OCI-LY3 (cell line): ENCODE measurements around the gene ATP11B.

Source experiments
- H2AFZ ChIP-seq: fragments of 200-600, 300-600 bp; shearing (Covaris generic); 2 replicates; pipeline ENCODE4 v1.6.0; 2014; ENCODE audit warnings: antibody characterized with exemption, low read depth, low read length
- H3K27ac ChIP-seq: fragments of 200-600, 300-600 bp; sonication (generic); 2 replicates; pipeline ENCODE4 v1.5.1; 2014; ENCODE audit warnings: mild to moderate bottlenecking, low read length, moderate library complexity, mixed read lengths
- H3K27me3 ChIP-seq: fragments of 200-600, 300-600 bp; sonication (generic); 2 replicates; pipeline ENCODE4 v1.6.1; 2014; ENCODE audit warnings: low read depth, low read length, mixed read lengths
- H3K36me3 ChIP-seq: fragments of 200-600, 300-600 bp; sonication (generic); replicated peaks from 2 replicates; pipeline ENCODE3; 2014; ENCODE audit warnings: low read depth, low read length, mixed read lengths
- H3K4me1 ChIP-seq: fragments of 300-600, 200-600 bp; sonication (generic); 2 replicates; pipeline ENCODE4 v1.6.1; 2014; ENCODE audit warnings: low read length, mixed read lengths
- H3K4me2 ChIP-seq: fragments of 200-600, 300-600 bp; sonication (generic); 2 replicates; pipeline ENCODE4 v1.6.1; 2014; ENCODE audit warnings: low read length, mixed read lengths
- H3K4me3 ChIP-seq: fragments of 300-600, 200-600 bp; sonication (generic); 2 replicates; pipeline ENCODE4 v1.5.1; 2014; ENCODE audit warnings: antibody characterized with exemption, mild to moderate bottlenecking, low read length, moderate library complexity
- H3K79me2 ChIP-seq: fragments of 300-600, 200-600 bp; shearing (Covaris generic); 2 replicates; pipeline ENCODE4 v1.6.1; 2014; ENCODE audit warnings: mild to moderate bottlenecking, low read length, mixed read lengths
- H3K9ac ChIP-seq: fragments of 300-600, 200-600 bp; shearing (Covaris generic); 2 replicates; pipeline ENCODE4 v1.6.0; 2014; ENCODE audit warnings: mild to moderate bottlenecking, low read length, moderate library complexity
- H3K9me3 ChIP-seq: fragments of 200-600, 300-600 bp; shearing (Covaris generic); 2 replicates; pipeline ENCODE4 v1.6.1; 2014; ENCODE audit warnings: low read length, mixed read lengths; ENCODE audit not compliant: insufficient read depth
- H4K20me1 ChIP-seq: fragments of 200-600, 300-600 bp; sonication (generic); 2 replicates; pipeline ENCODE4 v1.6.1; 2016; ENCODE audit warnings: low read length, mixed read lengths; ENCODE audit not compliant: insufficient read depth
- CTCF ChIP-seq: fragments of 200-600, 300-600 bp; sonication (generic); IDR thresholded peaks from 2 replicates; pipeline ENCODE4 v1.5.1; 2014; ENCODE audit warnings: antibody characterized with exemption, low read length, low read depth
- EZH2phosphoT487 ChIP-seq: fragments of 200-600 bp; shearing (Covaris generic); IDR thresholded peaks from 2 replicates; pipeline ENCODE4 v1.6.1; 2018; ENCODE audit warnings: antibody characterized with exemption, mixed run types, low read depth

The ATP11B gene

GRCh38 chr3:182904164-182904563 is 110.9 kb downstream of the ATP11B start:
- H3K4me1 ChIP-seq = peaks cover 12% of the 10 kb centered on the region
- no peaks in the 10 kb centered on the region for H3K9me3 ChIP-seq
- H3K36me3 ChIP-seq = peaks cover 2% of the 10 kb centered on the region
- no peaks in the 10 kb centered on the region for H3K27me3 ChIP-seq
- TF ChIP-seq CTCF (no peak), EZH2phosphoT487 (no peak)
- H3K9ac ChIP-seq = no peak overlapping the region
- no peak overlapping the region for H3K27ac ChIP-seq
- H2AFZ ChIP-seq = no peak overlapping the region
- H3K79me2 ChIP-seq = no peaks in the 10 kb centered on the region
- H3K4me2 ChIP-seq = no peak overlapping the region
- H3K4me3 ChIP-seq = no peak overlapping the region
- peaks cover 4% of the 10 kb centered on the region; the same call in 1 of the 2 replicates for H4K20me1 ChIP-seq

GRCh38 chr3:182905623-182906022 is 112.3 kb downstream of the ATP11B start:
- H3K4me3 ChIP-seq = no peak overlapping the region
- H3K4me1 ChIP-seq = peaks cover 12% of the 10 kb centered on the region
- H3K79me2 ChIP-seq = no peaks in the 10 kb centered on the region
- no peaks in the 10 kb centered on the region for H3K9me3 ChIP-seq
- no peaks in the 10 kb centered on the region for H3K27me3 ChIP-seq
- no peak overlapping the region for H2AFZ ChIP-seq
- peaks cover 4% of the 10 kb centered on the region; the same call in 1 of the 2 replicates for H4K20me1 ChIP-seq
- H3K4me2 ChIP-seq = no peak overlapping the region
- H3K36me3 ChIP-seq = peaks cover 2% of the 10 kb centered on the region
- no peak overlapping the region for H3K27ac ChIP-seq
- TF ChIP-seq EZH2phosphoT487 (no peak), CTCF (no peak)
- no peak overlapping the region for H3K9ac ChIP-seq

- TF ChIP-seq EZH2phosphoT487 (no peak), CTCF (no peak)
- peaks cover 2% of the 10 kb centered on the region for H3K36me3 ChIP-seq
- no peak overlapping the region for H3K27ac ChIP-seq
- H2AFZ ChIP-seq = no peak overlapping the region
- H3K4me2 ChIP-seq = no peak overlapping the region
- H4K20me1 ChIP-seq = peaks cover 4% of the 10 kb centered on the region; the same call in 1 of the 2 replicates
- no peak overlapping the region for H3K9ac ChIP-seq
- H3K27me3 ChIP-seq = no peaks in the 10 kb centered on the region
- H3K4me3 ChIP-seq = no peak overlapping the region
- peaks cover 12% of the 10 kb centered on the region for H3K4me1 ChIP-seq
- no peaks in the 10 kb centered on the region for H3K9me3 ChIP-seq
- no peaks in the 10 kb centered on the region for H3K79me2 ChIP-seq
Measured at GRCh38 chr3:182906036-182906435, 112.7 kb downstream of the ATP11B start.

- Histone ChIP-seq H2AFZ (no peak overlapping the region), H3K27ac (no peak overlapping the region), H3K79me2 (no peaks in the 10 kb centered on the region), H4K20me1 (peaks cover 4% of the 10 kb centered on the region; the same call in 1 of the 2 replicates), H3K9me3 (no peaks in the 10 kb centered on the region), H3K4me2 (no peak overlapping the region), H3K36me3 (peaks cover 2% of the 10 kb centered on the region), H3K9ac (no peak overlapping the region), H3K4me1 (peaks cover 12% of the 10 kb centered on the region), H3K4me3 (no peak overlapping the region), H3K27me3 (no peaks in the 10 kb centered on the region)
- TF ChIP-seq EZH2phosphoT487 (no peak), CTCF (no peak)
Measured at GRCh38 chr3:182908471-182908870, 115.2 kb downstream of the ATP11B start.
